ENCODE results near the gene GAB2. TPM values are rescaled to one million over a fixed set of nuclear protein-coding genes. Genes with fewer than 3 reads are reported as not detected.

Gene GAB2
- total RNA-seq, 2 experiments from 2014 or later: 10.7 to 11.9 TPM

- Histone ChIP-seq H3K9me3 (ENCODE audit: control insufficient read depth in 1 of 2, insufficient read depth in 1 of 2, low read length in 2 of 2) (no peaks in the 10 kb centered on the region), H3K36me3 (ENCODE audit: insufficient read depth, low read length) (peaks cover 8% of the 10 kb centered on the region), H3K27me3 (ENCODE audit: control insufficient read depth in 1 of 2, insufficient read depth in 2 of 2, low read length in 2 of 2) (no peaks in the 10 kb centered on the region), H3K4me3 (ENCODE audit: low read length) (no peak overlapping the region), H3K27ac (ENCODE audit: low read depth in 1 of 2, low read length in 2 of 2) (no peak overlapping the region), H3K4me1 (ENCODE audit: insufficient read depth, low read length) (peaks cover 3% of the 10 kb centered on the region)
- ATAC-seq (ENCODE audit: poor library complexity) (no peak), DNase-seq (peak in 1 of 14 experiments; percentile 11)
- peak overlapping the region; percentile 66 for H3K27ac Mint-ChIP-seq
- POLR2A ChIA-PET: no interaction called here
- no peak overlapping the region for H3K4me3 Mint-ChIP-seq
- H3K4me1 Mint-ChIP-seq (ENCODE audit: low read depth): peaks cover 5% of the 10 kb centered on the region
- peaks cover 33% of the 10 kb centered on the region for H3K36me3 Mint-ChIP-seq (ENCODE audit: low read depth)
- no peaks in the 10 kb centered on the region for H3K9me3 Mint-ChIP-seq
- no peak for TF ChIP-seq CTCF (IDR thresholded peaks at IDR 0.05)
- no peaks in the 10 kb centered on the region for H3K27me3 Mint-ChIP-seq
- intact Hi-C loops (cut with DNase I, micrococcal nuclease): no loop called here
- CTCF ChIA-PET: interaction anchor here (1.4 kb wide), 1 partner anchor 10 kb away, joined by 3 read pairs; no protein-coding TSS in a partner anchor
Measured at GRCh38 chr11:78218707-78219492, 198.7 kb downstream of the GAB2 start.

GRCh38 chr11:78217650-78218541, 199.7 kb downstream of the GAB2 start:
- no peaks in the 10 kb centered on the region for H3K27me3 ChIP-seq (ENCODE audit: control insufficient read depth in 1 of 2, insufficient read depth in 2 of 2, low read length in 2 of 2)
- no peak overlapping the region for H3K4me3 Mint-ChIP-seq
- H3K4me3 ChIP-seq (ENCODE audit: low read length): no peak overlapping the region
- H3K27ac Mint-ChIP-seq: peak overlapping the region; percentile 15
- DNase-seq (peak in 1 of 14 experiments; percentile 31), ATAC-seq (ENCODE audit: poor library complexity) (no peak)
- H3K4me1 Mint-ChIP-seq (ENCODE audit: low read depth): no peaks in the 10 kb centered on the region
- H3K27me3 Mint-ChIP-seq: no peaks in the 10 kb centered on the region
- intact Hi-C loops (cut with DNase I, micrococcal nuclease): no loop called here
- H3K27ac ChIP-seq (ENCODE audit: low read depth in 1 of 2, low read length in 2 of 2): no peak overlapping the region
- H3K36me3 ChIP-seq (ENCODE audit: insufficient read depth, low read length): peaks cover 16% of the 10 kb centered on the region
- H3K36me3 Mint-ChIP-seq (ENCODE audit: low read depth): peaks cover 33% of the 10 kb centered on the region
- no peaks in the 10 kb centered on the region for H3K9me3 ChIP-seq (ENCODE audit: control insufficient read depth in 1 of 2, insufficient read depth in 1 of 2, low read length in 2 of 2)
- peaks cover 4% of the 10 kb centered on the region for H3K4me1 ChIP-seq (ENCODE audit: insufficient read depth, low read length)
- TF ChIP-seq CTCF (IDR thresholded peaks at IDR 0.05): no peak
- no peaks in the 10 kb centered on the region for H3K9me3 Mint-ChIP-seq
- ChIA-PET CTCF (interaction anchor here (1.4 kb wide), 1 partner anchor 11 kb away, joined by 3 read pairs; no protein-coding TSS in a partner anchor), POLR2A (no interaction called here)

GRCh38 chr11:78216571-78217287, 200.9 kb downstream of the GAB2 start:
- DNase-seq: no peak
- ChIA-PET POLR2A (no interaction called here), CTCF (interaction anchor here (0.9 kb wide), 1 partner anchor 67 kb away, joined by 3 read pairs; no protein-coding TSS in a partner anchor)
- Mint-ChIP-seq H3K27ac (peak overlapping the region; percentile 15), H3K27me3 (no peaks in the 10 kb centered on the region), H3K36me3 (ENCODE audit: low read depth) (peaks cover 43% of the 10 kb centered on the region), H3K9me3 (no peaks in the 10 kb centered on the region), H3K4me1 (ENCODE audit: low read depth) (peaks cover 11% of the 10 kb centered on the region), H3K4me3 (no peak overlapping the region)
- Histone ChIP-seq H3K36me3 (ENCODE audit: insufficient read depth, low read length) (peaks cover 16% of the 10 kb centered on the region), H3K4me1 (ENCODE audit: insufficient read depth, low read length) (peaks cover 5% of the 10 kb centered on the region), H3K27ac (ENCODE audit: low read depth in 1 of 2, low read length in 2 of 2) (no peak overlapping the region), H3K9me3 (ENCODE audit: control insufficient read depth in 1 of 2, insufficient read depth in 1 of 2, low read length in 2 of 2) (no peaks in the 10 kb centered on the region), H3K27me3 (ENCODE audit: control insufficient read depth in 1 of 2, insufficient read depth in 2 of 2, low read length in 2 of 2) (no peaks in the 10 kb centered on the region), H3K4me3 (ENCODE audit: low read length) (no peak overlapping the region)
- ATAC-seq (ENCODE audit: poor library complexity): no peak
- intact Hi-C loops (cut with DNase I, micrococcal nuclease): no loop called here
- no peak for TF ChIP-seq CTCF (IDR thresholded peaks at IDR 0.05)

All from CD4-positive, alpha-beta T cell (primary cell).